IMR-90 (cell line): ENCODE data around the gene PIWIL4. TPM values are rescaled to one million over a fixed set of nuclear protein-coding genes. Genes with fewer than 3 reads are reported as not detected.
A peak's percentile ranks its signal among the peaks of the same experiment; 100 is the strongest.

ENCODE experiments used
- ATAC-seq: fragments of 200-7000 bp; cut with Tn5 transposase; 2 replicates; pipeline ENCODE4 v1.9.1; 2020; ENCODE audit warnings: low read depth, mild to moderate bottlenecking, moderate library complexity
- Bru-seq: library from RNA; stranded (reverse); fragments of 400-500 nt; gene quantifications from one replicate; lab custom pipeline; 2021; lab: Mats Ljungman, UMichigan
- BruChase-seq, 2 experiments: library from RNA; stranded (reverse); fragments of 400-500 nt; gene quantifications; one replicate each; lab custom pipeline; 2021; lab: Mats Ljungman, UMichigan
- BruUV-seq: library from RNA; stranded (reverse); fragments of 400-500 nt; replicated peaks from 2 replicates; lab custom pipeline; 2021; lab: Mats Ljungman, UMichigan
- CTCF ChIA-PET: fragments of 300-600 bp; formaldehyde crosslinking; extraction: SDS; loops from one replicate; lab custom pipeline; 2021; ENCODE audit warnings: antibody characterized with exemption; lab: Yijun Ruan, JAX
- POLR2A ChIA-PET: fragments of 300-600 bp; sonication (Branson Sonifier 250); formaldehyde crosslinking; loops from one replicate; lab custom pipeline; 2022; ENCODE audit warnings: antibody characterized with exemption; ENCODE audit not compliant: unreplicated experiment; lab: Charles Lee
- DNase-seq: peaks from one replicate; pipeline ENCODE4 v3.0.0; 2013
- H2AFZ ChIP-seq: replicated peaks from 2 replicates; pipeline ENCODE3; 2013; ENCODE audit warnings: low read length, mild to moderate bottlenecking; ENCODE audit not compliant: poor library complexity
- H2AK5ac ChIP-seq: 2 replicates; pipeline ENCODE4 v1.6.1; 2013; ENCODE audit warnings: low read depth, low read length, inconsistent platforms
- H2AK9ac ChIP-seq: replicated peaks from 2 replicates; pipeline ENCODE3; 2013; ENCODE audit warnings: mild to moderate bottlenecking, low read depth, low read length, moderate library complexity; ENCODE audit not compliant: poor library complexity
- H2BK120ac ChIP-seq: 2 replicates; pipeline ENCODE4 v1.6.1; 2013; ENCODE audit warnings: low read depth, low read length, inconsistent platforms
- H2BK15ac ChIP-seq: 3 replicates; pipeline ENCODE4 v1.6.1; 2013; ENCODE audit warnings: low read depth, low read length, inconsistent platforms
- H2BK20ac ChIP-seq: 2 replicates; pipeline ENCODE4 v1.6.1; 2013; ENCODE audit warnings: low read depth, mild to moderate bottlenecking, inconsistent platforms, low read length, moderate library complexity
- H2BK5ac ChIP-seq: 2 replicates; pipeline ENCODE4 v1.6.1; 2013; ENCODE audit warnings: mild to moderate bottlenecking, low read depth, low read length, inconsistent platforms; ENCODE audit not compliant: poor library complexity, severe bottlenecking
- H3K14ac ChIP-seq: replicated peaks from 2 replicates; pipeline ENCODE4 v1.6.1; 2013; ENCODE audit warnings: low read depth, low read length, inconsistent platforms
- H3K18ac ChIP-seq: 2 replicates; pipeline ENCODE4 v1.6.1; 2013; ENCODE audit warnings: low read depth, low read length, control low read depth
- H3K23ac ChIP-seq: 2 replicates; pipeline ENCODE4 v1.6.1; 2013; ENCODE audit warnings: low read depth, low read length, inconsistent platforms
- H3K27ac ChIP-seq: 2 replicates; pipeline ENCODE4 v1.5.1; 2013; ENCODE audit warnings: mild to moderate bottlenecking, control low read depth, low read length; ENCODE audit not compliant: insufficient read depth
- H3K27me3 ChIP-seq: 2 replicates; pipeline ENCODE4 v1.6.1; 2013; ENCODE audit warnings: low read length; ENCODE audit not compliant: control insufficient read depth, insufficient read depth
- H3K36me3 ChIP-seq: 2 replicates; pipeline ENCODE4 v1.6.1; 2013; ENCODE audit warnings: low read length, mixed read lengths; ENCODE audit not compliant: control insufficient read depth, insufficient read depth
- H3K4ac ChIP-seq: 2 replicates; pipeline ENCODE4 v1.6.1; 2013; ENCODE audit warnings: low read depth, low read length, inconsistent platforms
- H3K4me1 ChIP-seq: 2 replicates; pipeline ENCODE4 v1.6.1; 2013; ENCODE audit warnings: low read length, mixed read lengths; ENCODE audit not compliant: control insufficient read depth, insufficient read depth
- H3K4me2 ChIP-seq: 2 replicates; pipeline ENCODE4 v1.6.1; 2013; ENCODE audit warnings: low read depth, mild to moderate bottlenecking, control low read depth, low read length, moderate library complexity
- H3K4me3 ChIP-seq: 2 replicates; pipeline ENCODE4 v1.5.1; 2013; ENCODE audit warnings: low read depth, mild to moderate bottlenecking, control low read depth, low read length, moderate library complexity; ENCODE audit not compliant: insufficient read depth
- H3K56ac ChIP-seq: 2 replicates; pipeline ENCODE4 v1.6.1; 2013; ENCODE audit warnings: low read length, inconsistent platforms; ENCODE audit not compliant: insufficient read depth; ENCODE audit errors: extremely low read depth
- H3K79me1 ChIP-seq, 2 experiments: 2 replicates each; pipeline ENCODE4 v1.6.1; 2013; ENCODE audit warnings: low read length in 2 of 2, inconsistent platforms in 1 of 2, low read depth in 1 of 2
- H3K9ac ChIP-seq: 2 replicates; pipeline ENCODE4 v1.6.1; 2013; ENCODE audit warnings: low read depth, low read length, control low read depth
- H3K9me1 ChIP-seq: 2 replicates; pipeline ENCODE4 v1.6.1; 2013; ENCODE audit warnings: low read length, inconsistent platforms; ENCODE audit not compliant: insufficient read depth
- H3K9me3 ChIP-seq: 2 replicates; pipeline ENCODE4 v1.6.1; 2013; ENCODE audit warnings: low read length; ENCODE audit not compliant: control insufficient read depth, insufficient read depth
- H4K20me1 ChIP-seq: 2 replicates; pipeline ENCODE4 v1.6.1; 2013; ENCODE audit warnings: low read length, inconsistent platforms; ENCODE audit not compliant: insufficient read depth
- H4K5ac ChIP-seq: 2 replicates; pipeline ENCODE4 v1.6.1; 2013; ENCODE audit warnings: mild to moderate bottlenecking, low read depth, low read length, control low read depth
- H4K8ac ChIP-seq, 2 experiments: 2 replicates each; pipeline ENCODE4 v1.6.1; 2013; ENCODE audit warnings: low read depth in 2 of 2, low read length in 2 of 2, control low read depth in 1 of 2, inconsistent platforms in 1 of 2
- H4K91ac ChIP-seq: 2 replicates; pipeline ENCODE4 v1.6.1; 2013; ENCODE audit warnings: low read depth, low read length, inconsistent platforms; ENCODE audit not compliant: insufficient read depth
- CEBPB ChIP-seq: IDR thresholded peaks from 2 replicates; pipeline ENCODE4 v1.6.1; 2012; ENCODE audit warnings: low read depth, low read length, improper control_type of control experiment
- CHD1 ChIP-seq: IDR thresholded peaks from 2 replicates; pipeline ENCODE4 v1.6.1; 2012; ENCODE audit warnings: low read depth, low read length, improper control_type of control experiment
- CTCF ChIP-seq: conservative IDR thresholded peaks from 2 replicates; pipeline ENCODE4 v1.5.1; 2012; ENCODE audit warnings: mild to moderate bottlenecking, low read depth, low read length, improper control_type of control experiment
- ELK1 ChIP-seq: fragments of 150-350 bp; IDR thresholded peaks from 2 replicates; pipeline ENCODE4 v1.6.1; 2016; ENCODE audit warnings: low read depth, mild to moderate bottlenecking, low read length, moderate library complexity, borderline replicate concordance
- FOS ChIP-seq: fragments of 150-350 bp; IDR thresholded peaks from 2 replicates; pipeline ENCODE4 v1.6.1; 2016; ENCODE audit warnings: low read depth, low read length
- MAFK ChIP-seq: IDR thresholded peaks from 2 replicates; pipeline ENCODE4 v1.6.1; 2012; ENCODE audit warnings: low read depth, low read length, improper control_type of control experiment
- MAZ ChIP-seq: IDR thresholded peaks from 2 replicates; pipeline ENCODE4 v1.6.1; 2012; ENCODE audit warnings: low read depth, mild to moderate bottlenecking, low read length, improper control_type of control experiment, moderate library complexity, borderline replicate concordance
- MXI1 ChIP-seq: IDR thresholded peaks from 2 replicates; pipeline ENCODE4 v1.6.1; 2012; ENCODE audit warnings: low read depth, mild to moderate bottlenecking, low read length, moderate library complexity, borderline replicate concordance
- POLR2A ChIP-seq: IDR thresholded peaks from 2 replicates; pipeline ENCODE4 v1.6.1; 2012; ENCODE audit warnings: mild to moderate bottlenecking, low read depth, low read length
- RAD21 ChIP-seq: IDR thresholded peaks from 2 replicates; pipeline ENCODE4 v1.6.1; 2012; ENCODE audit warnings: low read length, improper control_type of control experiment
- RCOR1 ChIP-seq: IDR thresholded peaks from 2 replicates; pipeline ENCODE4 v1.6.1; 2012; ENCODE audit warnings: mild to moderate bottlenecking, low read length, improper control_type of control experiment; ENCODE audit not compliant: insufficient replicate concordance
- SMC3 ChIP-seq: fragments of 150-350 bp; IDR thresholded peaks from 2 replicates; pipeline ENCODE4 v1.6.1; 2016; ENCODE audit warnings: low read depth, mild to moderate bottlenecking, antibody characterized with exemption, low read length, moderate library complexity
- USF2 ChIP-seq: fragments of 150-350 bp; IDR thresholded peaks from 2 replicates; pipeline ENCODE4 v1.6.1; 2017; ENCODE audit warnings: mild to moderate bottlenecking, antibody characterized with exemption, low read length, low read depth
- WGBS, 2 experiments: methylation state at CpG; one replicate each; pipeline versions ENCODE4 v1.1.5 to v1.1.7; 2013; ENCODE audit warnings: missing lambda C conversion rate in 2 of 2; ENCODE audit not compliant: insufficient read length in 1 of 2; ENCODE audit errors: extremely low coverage in 2 of 2; 5-methylcytosine and 5-hydroxymethylcytosine counted together
- dilution Hi-C: fragments of 300-500 bp; cut with HindIII; formaldehyde crosslinking; loops from one replicate; pipeline ENCODE4 v1.14.3; 2018; ENCODE audit warnings: low sequenced_read_pairs; ENCODE audit not compliant: unreplicated experiment
- in situ Hi-C: fragments of 300-500 bp; cut with MboI; formaldehyde crosslinking; loops from 3 replicates; pipeline ENCODE4 v1.14.3; 2019; ENCODE audit warnings: low sequenced_read_pairs, inconsistent platforms, mixed read lengths
- intact Hi-C: fragments of 100-400 bp; cut with micrococcal nuclease; formaldehyde crosslinking; loops from 2 replicates; pipeline ENCODE4 v1.10.0; 2022
- long read RNA-seq: library from polyadenylated mRNA; unstranded; transcript quantifications from one replicate; pipeline ENCODE4 v2.0.0, GENCODE V29; 2021; ENCODE audit not compliant: unreplicated experiment
- polyA plus RNA-seq, 3 experiments: library from polyadenylated mRNA; depleted of rRNA; stranded (reverse); fragments of >200 nt; gene quantifications; 2 replicates each; pipeline ENCODE4 v1.2.3, GENCODE V29; 2012; ENCODE audit warnings: low replicate concordance in 1 of 3
- total RNA-seq: library from RNA; depleted of rRNA; stranded (reverse); fragments of >200 nt; gene quantifications from 2 replicates; pipeline ENCODE4 v1.2.3, GENCODE V29; 2012; rRNA removed

The PIWIL4 gene
- 0.56 and 0.72 TPM in 2 replicates for total RNA-seq
- polyA plus RNA-seq (2012; rRNA removed): 1.1 and 1.3 TPM in 2 replicates
- 0.47 and 0.54 TPM in 2 replicates for polyA plus RNA-seq (2012; cell fraction: cytosol; rRNA removed)
- polyA plus RNA-seq (2012; cell fraction: nucleus; rRNA removed; ENCODE audit: low replicate concordance): 1.4 and 6.3 TPM in 2 replicates
- Bru-seq, nascent RNA: percentile 37 among the genes with signal in this experiment
- BruChase-seq, experiment 1, labeled RNA remaining after a 6-hour chase: percentile 40 among the genes with signal in this experiment
- percentile 46 among the genes with signal in this experiment for BruChase-seq, experiment 2, labeled RNA remaining after a 2-hour chase
- long read RNA-seq, partial matches to known transcripts: 0 of 1 reads
- long read RNA-seq, other reads (novel, unspliced or antisense): 1 of 1 reads

GRCh38 chr11:94567181-94567670 lies at the start of gene PIWIL4:
PIWIL4 (plus strand) TSS chr11:94567368; CDS start chr11:94567519, 151 bp downstream.
- ChIA-PET POLR2A (no interaction called here), CTCF (no interaction called here)
- ATAC-seq (no peak), DNase-seq (no peak)
- Histone ChIP-seq H3K4me1 (peaks cover 4% of the 10 kb centered on the region), H3K27ac (no peak within 1 kb of the TSS), H3K79me1 (peaks cover 0 to 4% of the 10 kb centered on the region in 2 experiments; a peak in 1 of 4 replicates), H3K56ac (no peak within 1 kb of the TSS), H3K36me3 (no peaks in the 10 kb centered on the region), H2BK20ac (no peak within 1 kb of the TSS), H4K20me1 (no peaks in the 10 kb centered on the region), H3K4me2 (no peak within 1 kb of the TSS), H2AK9ac (no peak within 1 kb of the TSS), H4K91ac (no peak within 1 kb of the TSS), H3K14ac (no peak within 1 kb of the TSS), H2AK5ac (no peak within 1 kb of the TSS), H2BK120ac (no peak within 1 kb of the TSS), H3K9me3 (no peaks in the 10 kb centered on the region), H3K18ac (no peak within 1 kb of the TSS), H2BK5ac (no peak within 1 kb of the TSS), H3K4ac (no peak within 1 kb of the TSS), H2AFZ (no peak within 1 kb of the TSS), H3K9me1 (peaks cover 7% of the 10 kb centered on the region), H3K4me3 (no peak within 1 kb of the TSS), H4K8ac (no peak within 1 kb of the TSS), H2BK15ac (no peak within 1 kb of the TSS), H3K9ac (no peak within 1 kb of the TSS), H4K5ac (no peak within 1 kb of the TSS), H3K27me3 (no peaks in the 10 kb centered on the region), H3K23ac (no peak within 1 kb of the TSS)
- intact Hi-C loops: no loop called here
- in situ Hi-C loops: no loop called here
- dilution Hi-C loops: no loop called here
- TF ChIP-seq CHD1 (no peak), RAD21 (no peak), MXI1 (no peak), MAFK (no peak), FOS (no peak), CTCF (no peak), SMC3 (no peak), USF2 (no peak), CEBPB (no peak), RCOR1 (no peak), MAZ (no peak), ELK1 (no peak), POLR2A (no peak)
- WGBS, 2 experiments: no CpG with 5 or more reads among the region's 25 CpGs
- no TSS peak for BruUV-seq
